Right cardiac atrium (tissue), 5 donors: ENCODE data around the gene CELF5. TPM values are rescaled to one million over a fixed set of nuclear protein-coding genes. Genes with fewer than 3 reads are reported as not detected.
A peak's percentile ranks its signal among the peaks of the same experiment; 100 is the strongest.
"Not testable (repeated sequence)": the region's sequence is repeated elsewhere in the genome, so short reads cannot be mapped to it uniquely, and the experiment has no call there.

Source experiments
- ATAC-seq, 2 donors: fragments of 200-7000 bp; cut with Tn5 transposase; one replicate each; pipeline versions ENCODE4 v1.8.0 to v1.9.1; 2020; ENCODE audit warnings: moderate library complexity in 2 of 2, mild to moderate bottlenecking in 1 of 2
- DNase-seq, 3 donors: peaks; one replicate each; pipeline ENCODE4 v3.0.0-alpha.2; 2020
- H3K27ac ChIP-seq: one replicate; pipeline ENCODE4 v1.5.1; 2013; ENCODE audit warnings: mild to moderate bottlenecking, low read length, control low read depth, moderate library complexity
- H3K27me3 ChIP-seq: one replicate; pipeline ENCODE4 v1.6.1; 2013; ENCODE audit not compliant: control insufficient read depth, insufficient read depth
- H3K4me1 ChIP-seq: one replicate; pipeline ENCODE4 v1.6.1; 2013; ENCODE audit warnings: low read length; ENCODE audit not compliant: control insufficient read depth, insufficient read depth
- H3K4me3 ChIP-seq: one replicate; pipeline ENCODE4 v1.5.1; 2013; ENCODE audit warnings: low read length, control low read depth
- H3K9me3 ChIP-seq: one replicate; pipeline ENCODE4 v1.6.1; 2013; ENCODE audit warnings: low read length; ENCODE audit not compliant: control insufficient read depth
- WGBS: extraction: QIAGEN DNeasy Blood & Tissue Kit; methylation state at CpG from one replicate; pipeline ENCODE4 v1.1.7; 2013; 5-methylcytosine and 5-hydroxymethylcytosine counted together
- intact Hi-C, 4 donors: fragments of 100-400 bp; cut with DNase I; formaldehyde crosslinking; loops; one replicate each; pipeline versions ENCODE4 v1.11.0 to v1.14.0; 2022 to 2023
- polyA plus RNA-seq: library from polyadenylated mRNA; stranded (reverse); fragments of 200-250 nt; gene quantifications from one replicate; pipeline ENCODE4 v1.2.3, GENCODE V29; 2013
- total RNA-seq, 4 donors: library from RNA; stranded (reverse); fragmentation: NEBNext Ultra II Directional; extraction: Animal tissue kit (Norgen Biotek cat#: 25700); gene quantifications; one replicate each; pipeline ENCODE4 v1.2.1, GENCODE V29; 2021
- donor health status: healthy with polysubstance abuse.
- donor health status: DM: no; HTN: yes; CAD: no.
- donor health status: DM: no; HTN: no; CAD: no.
- donor health status: DM: no; HTN: yes; CAD: no; lungs with severe emphysema.
- donor health status: DM: yes; HTN: yes; CAD: no.

Gene CELF5
- total and polyA plus RNA-seq, 5 donors: 0.14 to 0.20 TPM; not detected in 3

DNA sequence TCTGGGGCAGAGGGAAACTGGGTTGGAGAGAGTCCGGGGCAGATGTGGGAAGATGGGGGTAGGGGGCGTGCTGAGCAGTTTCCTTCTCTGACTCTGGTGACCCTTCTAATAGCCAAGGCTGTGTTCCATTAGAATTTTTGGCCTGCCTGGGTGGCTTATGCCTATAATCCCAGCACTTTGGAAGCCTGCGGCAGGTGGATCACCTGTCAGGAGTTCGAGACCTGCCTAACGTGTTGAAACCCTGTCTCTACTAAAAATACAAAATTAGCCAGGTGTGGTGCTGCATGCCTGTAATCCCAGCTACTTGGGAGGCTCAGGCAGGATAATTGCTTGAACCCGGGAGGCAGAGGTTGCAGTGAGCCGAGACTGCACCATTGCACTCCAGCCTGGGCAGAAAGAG lies 21.6 kb upstream of the CELF5 start:
- DNase-seq, H3K9me3 ChIP-seq, H3K27me3 ChIP-seq, H3K4me1 ChIP-seq, ATAC-seq, H3K4me3 ChIP-seq, intact Hi-C loops, H3K27ac ChIP-seq: not testable (repeated sequence)
- 94% methylated on average over 7 of the region's 7 CpGs for WGBS

DNA sequence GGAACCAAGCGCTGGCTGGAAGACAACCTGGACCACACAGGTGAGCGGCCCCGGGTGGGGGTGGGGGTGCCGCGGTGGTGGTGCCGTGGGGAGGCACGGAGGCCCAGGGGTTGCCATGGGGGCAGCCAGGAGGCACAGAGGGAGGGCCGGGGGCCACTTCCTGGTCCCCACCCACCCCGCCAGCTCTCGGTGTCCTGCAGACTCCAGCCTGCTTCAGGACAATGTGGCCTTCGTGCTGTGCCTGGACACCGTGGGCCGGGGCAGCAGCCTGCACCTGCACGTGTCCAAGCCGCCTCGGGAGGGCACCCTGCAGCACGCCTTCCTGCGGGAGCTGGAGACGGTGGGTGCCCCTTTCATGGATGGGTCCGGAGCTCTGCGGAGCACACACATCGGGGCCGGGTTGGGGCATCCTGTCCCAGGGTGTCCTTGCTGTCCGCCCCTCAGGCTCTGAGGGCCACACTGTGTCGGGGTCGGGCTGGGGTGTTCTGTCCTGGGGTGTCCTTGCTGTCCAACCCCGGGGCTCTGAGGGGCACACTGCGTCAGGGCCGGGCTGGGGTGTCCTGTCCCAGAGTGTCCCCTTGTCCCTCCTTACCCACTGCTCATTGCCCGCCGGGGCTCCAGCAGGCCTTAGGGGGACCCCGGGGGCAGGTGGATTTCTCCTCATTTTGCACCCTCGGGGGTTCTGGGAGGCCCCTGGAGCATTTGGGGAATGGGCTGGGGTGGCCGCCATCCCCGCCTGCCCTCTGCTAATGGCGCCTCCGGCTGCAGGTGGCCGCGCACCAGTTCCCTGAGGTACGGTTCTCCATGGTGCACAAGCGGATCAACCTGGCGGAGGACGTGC lies 20.4 kb upstream of the CELF5 start:
- no peak overlapping the region for H3K4me3 ChIP-seq
- H3K27me3 ChIP-seq: no peaks in the 10 kb centered on the region
- no peak overlapping the region for H3K27ac ChIP-seq
- ATAC-seq: no peak
- 96% methylated on average over 43 of the region's 43 CpGs for WGBS
- H3K4me1 ChIP-seq: no peaks in the 10 kb centered on the region
- H3K9me3 ChIP-seq: no peaks in the 10 kb centered on the region
- no peak for DNase-seq
- intact Hi-C loops: no loop called here

DNA sequence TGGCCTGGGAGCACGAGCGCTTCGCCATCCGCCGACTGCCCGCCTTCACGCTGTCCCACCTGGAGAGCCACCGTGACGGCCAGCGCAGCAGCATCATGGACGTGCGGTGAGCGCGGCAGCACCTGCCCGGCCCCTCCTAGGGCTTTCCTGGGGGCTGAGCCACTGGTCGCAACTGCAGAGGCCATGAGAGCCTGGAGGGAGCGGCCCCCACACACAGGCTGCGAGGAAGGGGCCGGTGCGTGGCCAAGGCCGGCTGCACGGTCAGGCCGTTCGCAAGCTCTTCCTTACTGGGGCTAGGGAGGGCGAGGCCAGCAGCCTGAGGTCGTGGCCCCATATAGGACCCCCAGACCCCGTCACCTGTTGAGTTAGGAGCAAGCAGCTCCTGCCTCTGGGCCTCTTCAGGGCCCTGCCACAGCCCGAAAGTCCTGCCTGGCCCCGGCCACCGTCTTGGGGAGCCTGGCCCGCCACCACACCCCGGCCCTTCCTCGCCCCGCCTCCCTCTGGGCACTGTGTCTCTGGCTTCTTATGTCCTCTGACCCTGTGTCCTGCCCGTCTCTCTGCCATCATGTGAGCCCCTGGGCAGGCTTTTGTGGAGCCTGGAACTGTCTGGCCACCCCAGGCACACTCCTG lies 19.7 kb upstream of the CELF5 start:
- H3K27ac ChIP-seq: no peak overlapping the region
- intact Hi-C loops: no loop called here
- no peaks in the 10 kb centered on the region for H3K9me3 ChIP-seq
- no peak for ATAC-seq
- no peaks in the 10 kb centered on the region for H3K27me3 ChIP-seq
- 96% methylated on average over 35 of the region's 35 CpGs for WGBS
- no peak for DNase-seq
- H3K4me1 ChIP-seq: no peaks in the 10 kb centered on the region
- no peak overlapping the region for H3K4me3 ChIP-seq

DNA sequence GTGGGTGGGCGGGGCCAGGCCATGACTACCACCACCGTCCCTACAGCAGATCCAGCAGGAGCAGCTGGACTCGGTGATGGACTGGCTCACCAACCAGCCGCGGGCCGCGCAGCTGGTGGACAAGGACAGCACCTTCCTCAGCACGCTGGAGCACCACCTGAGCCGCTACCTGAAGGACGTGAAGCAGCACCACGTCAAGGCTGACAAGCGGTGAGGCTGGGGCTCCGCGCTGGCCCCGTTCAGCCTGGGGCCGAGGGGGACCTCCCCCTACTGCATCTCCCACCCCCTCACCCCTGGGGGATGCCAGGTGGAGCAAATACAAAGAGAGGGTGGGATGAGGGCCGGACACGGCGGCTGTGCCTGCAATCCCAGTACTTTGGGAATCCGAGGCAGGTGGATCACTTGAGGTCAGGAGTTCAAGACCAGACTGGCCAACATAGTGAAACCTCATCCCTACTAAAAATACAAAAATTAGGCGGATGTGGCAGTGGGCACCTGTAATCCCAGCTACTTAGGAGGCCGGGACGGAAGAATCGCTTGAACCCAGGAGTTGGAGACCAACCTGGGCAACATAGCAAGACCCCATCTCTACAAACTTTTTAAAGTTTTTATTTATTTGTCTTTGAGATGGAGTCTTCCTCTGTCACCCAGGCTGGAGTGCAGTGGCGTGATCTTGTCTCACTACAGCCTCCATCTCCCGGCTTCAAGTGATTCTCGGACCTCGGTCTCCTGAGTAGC lies 18.1 kb upstream of the CELF5 start:
- intact Hi-C loops: no loop called here
- no peak overlapping the region for H3K4me3 ChIP-seq
- no peaks in the 10 kb centered on the region for H3K9me3 ChIP-seq
- 96% methylated on average over 28 of the region's 28 CpGs for WGBS
- ATAC-seq (no peak), DNase-seq (no peak)
- H3K27me3 ChIP-seq: no peaks in the 10 kb centered on the region
- H3K27ac ChIP-seq: no peak overlapping the region
- no peaks in the 10 kb centered on the region for H3K4me1 ChIP-seq

DNA sequence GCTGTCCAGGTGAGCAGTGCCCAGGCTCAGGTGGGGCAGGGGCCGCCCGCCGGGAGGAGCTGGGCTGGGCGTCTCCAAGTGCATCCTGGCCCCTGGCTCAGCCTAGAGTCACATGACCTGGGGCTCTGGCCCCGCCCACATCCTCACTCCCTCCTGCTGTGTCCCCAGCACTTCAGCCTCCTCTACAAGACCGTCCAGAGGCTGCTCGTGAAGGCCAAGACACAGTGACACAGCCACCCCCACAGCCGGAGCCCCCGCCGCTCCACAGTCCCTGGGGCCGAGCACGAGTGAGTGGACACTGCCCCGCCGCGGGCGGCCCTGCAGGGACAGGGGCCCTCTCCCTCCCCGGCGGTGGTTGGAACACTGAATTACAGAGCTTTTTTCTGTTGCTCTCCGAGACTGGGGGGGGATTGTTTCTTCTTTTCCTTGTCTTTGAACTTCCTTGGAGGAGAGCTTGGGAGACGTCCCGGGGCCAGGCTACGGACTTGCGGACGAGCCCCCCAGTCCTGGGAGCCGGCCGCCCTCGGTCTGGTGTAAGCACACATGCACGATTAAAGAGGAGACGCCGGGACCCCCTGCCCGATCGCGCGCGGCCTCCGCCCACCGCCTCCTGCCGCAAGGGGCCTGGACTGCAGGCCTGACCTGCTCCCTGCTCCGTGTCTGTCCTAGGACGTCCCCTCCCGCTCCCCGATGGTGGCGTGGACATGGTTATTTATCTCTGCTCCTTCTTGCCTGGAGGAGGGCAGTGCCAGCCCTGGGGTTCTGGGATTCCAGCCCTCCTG lies 16.8 kb upstream of the CELF5 start:
- no peak for ATAC-seq
- Histone ChIP-seq H3K27me3 (no peaks in the 10 kb centered on the region), H3K27ac (no peak overlapping the region), H3K9me3 (no peaks in the 10 kb centered on the region), H3K4me3 (no peak overlapping the region), H3K4me1 (no peaks in the 10 kb centered on the region)
- intact Hi-C loops: no loop called here
- WGBS: 87% methylated on average over 43 of the region's 43 CpGs
- no peak for DNase-seq

DNA sequence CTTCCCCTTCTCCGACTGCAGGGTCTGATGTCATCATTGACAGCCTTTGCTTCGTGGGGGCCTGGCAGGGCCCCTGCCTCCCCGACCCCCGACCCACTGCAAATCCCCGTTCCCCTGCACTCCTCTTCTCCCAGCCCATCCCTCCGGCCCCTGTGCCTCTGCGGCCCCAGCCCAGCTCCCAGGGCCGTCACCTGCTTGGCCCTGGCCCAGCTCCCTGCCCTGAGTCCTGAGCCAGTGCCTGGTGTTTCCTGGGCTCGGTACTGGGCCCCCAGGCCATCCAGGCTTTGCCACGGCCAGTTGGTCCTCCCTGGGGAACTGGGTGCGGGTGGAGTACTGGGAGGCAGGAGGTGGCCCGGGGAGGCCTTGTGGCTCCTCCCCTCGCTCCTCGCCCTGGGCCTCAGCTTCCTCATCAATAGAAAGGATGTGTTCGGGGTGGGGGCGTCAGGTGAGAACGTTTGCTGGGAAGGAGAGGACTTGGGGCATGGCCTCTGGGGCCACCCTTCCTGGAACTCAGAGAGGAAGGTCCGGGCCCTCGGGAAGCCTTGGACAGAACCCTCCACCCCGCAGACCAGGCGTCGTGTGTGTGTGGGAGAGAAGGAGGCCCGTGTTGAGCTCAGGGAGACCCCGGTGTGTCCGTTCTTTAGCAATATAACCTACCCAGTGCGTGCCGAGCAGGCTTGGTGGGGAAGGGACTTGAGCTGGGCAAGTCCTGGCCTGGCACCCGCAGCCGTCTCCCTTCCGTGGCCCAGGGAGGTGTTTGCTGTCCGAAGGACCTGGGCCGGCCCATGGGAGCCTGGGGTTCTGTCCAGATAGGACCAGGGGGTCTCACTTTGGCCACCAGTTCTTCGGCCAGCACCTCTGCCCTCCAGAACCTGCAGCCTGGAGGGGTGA lies 15.9 kb upstream of the CELF5 start:
- peak in 1 of 3 donors; percentile 52 for DNase-seq
- no peak overlapping the region for H3K27ac ChIP-seq
- H3K27me3 ChIP-seq: no peaks in the 10 kb centered on the region
- WGBS: 88% methylated on average over 33 of the region's 33 CpGs
- H3K4me1 ChIP-seq: no peaks in the 10 kb centered on the region
- no peak for ATAC-seq
- intact Hi-C loops: no loop called here
- no peaks in the 10 kb centered on the region for H3K9me3 ChIP-seq
- no peak overlapping the region for H3K4me3 ChIP-seq

DNA sequence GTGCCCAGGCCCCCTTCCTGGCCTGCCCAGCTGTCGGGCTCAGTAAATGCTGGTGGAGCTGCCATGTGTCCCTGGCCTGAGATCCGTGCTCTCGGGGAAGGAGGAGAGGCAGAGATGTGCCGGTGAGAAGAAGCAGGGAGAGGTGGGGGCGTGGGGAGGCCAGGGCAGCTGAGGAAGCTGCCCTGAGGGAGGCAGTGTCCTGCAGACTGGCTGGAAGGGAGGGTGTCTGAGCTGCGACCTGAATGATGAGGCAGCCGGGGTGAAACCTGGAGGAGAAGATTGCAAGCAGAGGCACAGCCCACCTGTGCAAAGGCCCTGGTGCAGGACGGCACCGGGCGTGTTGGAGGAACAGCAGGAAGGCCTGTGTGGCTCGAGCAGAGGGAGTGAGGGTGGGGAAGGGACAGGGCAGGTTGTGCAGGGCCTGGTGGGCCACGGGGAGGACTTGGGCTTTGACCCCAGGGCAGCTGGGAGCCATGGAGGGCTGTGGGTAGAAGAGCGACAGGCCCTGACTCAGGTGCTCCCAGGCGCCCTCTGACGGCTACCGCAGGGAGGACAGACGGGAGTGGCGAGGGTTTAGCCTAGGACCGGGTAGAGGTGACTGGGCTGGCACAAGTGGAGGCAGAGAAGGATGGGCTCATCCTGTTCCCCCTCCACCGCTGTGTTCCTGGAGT lies 14.0 kb upstream of the CELF5 start:
- no peaks in the 10 kb centered on the region for H3K9me3 ChIP-seq
- DNase-seq (peak in 2 of 3 donors; percentile 78 to 80), ATAC-seq (peak; percentile 34 to 67)
- WGBS: 42% methylated on average over 20 of the region's 20 CpGs
- no peak overlapping the region for H3K4me3 ChIP-seq
- H3K27ac ChIP-seq: no peak overlapping the region
- H3K27me3 ChIP-seq: no peaks in the 10 kb centered on the region
- intact Hi-C loops: no loop called here
- no peaks in the 10 kb centered on the region for H3K4me1 ChIP-seq

DNA sequence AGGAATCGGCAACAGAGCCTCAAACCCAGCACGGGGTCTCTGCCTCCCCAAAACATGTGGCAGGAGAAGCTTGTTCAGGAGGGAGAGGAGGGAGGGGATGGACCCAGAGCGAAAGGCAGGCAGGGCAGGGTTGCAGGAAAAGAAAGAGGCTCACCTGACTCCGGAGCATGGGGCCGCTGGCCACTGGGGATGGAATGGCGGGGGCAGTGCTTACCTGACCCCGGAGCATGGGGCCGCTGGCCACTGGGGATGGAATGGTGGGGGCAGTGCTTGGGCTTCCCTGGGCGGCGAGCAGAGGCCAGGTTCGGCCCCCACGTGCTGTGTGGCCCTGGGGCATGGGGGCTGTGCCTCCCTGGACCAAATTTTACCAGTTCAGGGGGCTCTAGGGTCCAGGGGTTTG lies 13.3 kb upstream of the CELF5 start:
- ATAC-seq: no peak
- intact Hi-C loops: no loop called here

DNA sequence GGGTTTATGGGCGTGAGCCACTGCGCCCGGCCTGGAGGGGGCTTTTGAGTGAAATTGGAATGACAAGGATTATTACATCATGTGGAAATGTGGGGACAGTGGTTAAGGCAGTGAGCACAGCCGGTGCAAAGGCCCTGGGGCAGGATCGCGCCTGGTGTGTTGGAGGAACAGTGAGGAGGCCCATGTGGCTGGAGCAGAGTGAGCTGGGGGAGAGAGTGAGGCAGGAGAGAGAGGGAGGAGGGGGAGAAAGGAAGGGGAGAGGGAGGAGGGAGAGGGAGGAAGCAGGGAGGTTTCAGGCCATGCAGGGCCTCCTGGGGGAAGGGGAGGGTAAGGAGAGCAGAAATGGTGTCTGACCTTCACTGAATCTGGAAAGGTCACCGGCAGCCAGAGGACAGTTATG lies 11.3 kb upstream of the CELF5 start:
- Histone ChIP-seq H3K9me3 (no peaks in the 10 kb centered on the region), H3K4me1 (no peaks in the 10 kb centered on the region), H3K27me3 (no peaks in the 10 kb centered on the region), H3K27ac (no peak overlapping the region), H3K4me3 (no peak overlapping the region)
- DNase-seq (peak in 1 of 3 donors; percentile 36), ATAC-seq (no peak)
- 92% methylated on average over 7 of the region's 7 CpGs for WGBS
- intact Hi-C loops: no loop called here

More for the DNA sequence above, 13.3 kb upstream of the CELF5 start:
- H3K9me3 ChIP-seq: no peaks in the 10 kb centered on the region
- no peak overlapping the region for H3K4me3 ChIP-seq
- no peaks in the 10 kb centered on the region for H3K27me3 ChIP-seq
- no peaks in the 10 kb centered on the region for H3K4me1 ChIP-seq
- 48% methylated on average over 12 of the region's 12 CpGs for WGBS
- DNase-seq: peak in 1 of 3 donors; percentile 51
- H3K27ac ChIP-seq: no peak overlapping the region
